Small intestine (tissue), 4 donors: ENCODE results near the gene PHOSPHO1. TPM values are rescaled to one million over a fixed set of nuclear protein-coding genes. Genes with fewer than 3 reads are reported as not detected.

Experiments used
- polyA plus RNA-seq, 4 donors: library from polyadenylated mRNA; stranded (reverse) in 3 of 4; unstranded in 1 of 4; fragments of 200-250 nt in 3 of 4; fragments of 120-200 nt in 1 of 4; gene quantifications; one replicate each; pipeline versions ENCODE4 v1.2.1 to v1.2.3, GENCODE V29; 2013
- donor health status: healthy with polysubstance abuse.
- donor health status: Bipolar disorder and iron deficiency.
- donor health status: healthy.

Gene PHOSPHO1
- polyA plus RNA-seq, 4 donors = 0.54 to 0.92 (median 0.64) TPM; not detected in 1

Other genes starting within 250 kb of the PHOSPHO1 start
- 10 to 100 TPM in 1 of 4 donors, under 1 TPM in 2, not detected in 1; 0.30 to 34.0 (median 0.45) TPM for gene IGF2BP1, start 233.4 kb downstream of the PHOSPHO1 start, polyA plus RNA-seq
- gene B4GALNT2, start 98.0 kb downstream of the PHOSPHO1 start, polyA plus RNA-seq = 1 to 10 TPM in 1 of 4 donors, under 1 TPM in 3; 0.13 to 3.2 (median 0.72) TPM
- 1 to 10 TPM in 3 of 4 donors, not detected in 1; 1.9 to 3.5 (median 3.0) TPM for gene GNGT2, start 20.2 kb downstream of the PHOSPHO1 start, polyA plus RNA-seq
- gene ABI3, start 20.1 kb downstream of the PHOSPHO1 start, polyA plus RNA-seq = 10 to 100 TPM in 1 of 4 donors, 1 to 10 TPM in 3; 2.7 to 18.6 (median 8.7) TPM
- 10 to 100 TPM in 3 of 4 donors, 1 to 10 TPM in 1; 8.6 to 27.3 (median 17.6) TPM for gene ZNF652, start 131.5 kb upstream of the PHOSPHO1 start, polyA plus RNA-seq
- gene PHB1, start 184.1 kb upstream of the PHOSPHO1 start, polyA plus RNA-seq = 100 to 1,000 TPM; 108 to 301 (median 134) TPM